DND-41 (cell line): ENCODE data around the gene SPATA31C2.
"Not testable (repeated sequence)": the region's sequence is repeated elsewhere in the genome, so short reads cannot be mapped to it uniquely, and the experiment has no call there.

ENCODE experiments used
- CTCF ChIP-seq: IDR thresholded peaks from 2 replicates; pipeline ENCODE4 v1.5.1; 2012; ENCODE audit warnings: borderline replicate concordance, low read length, moderate library complexity, mild to moderate bottlenecking; ENCODE audit not compliant: poor library complexity, severe bottlenecking; ENCODE audit errors: extremely low read depth
- EZH2 ChIP-seq: IDR thresholded peaks from 3 replicates; pipeline ENCODE4 v1.6.1; 2012; ENCODE audit warnings: borderline replicate concordance, low read depth, mild to moderate bottlenecking, moderate library complexity, low read length, inconsistent platforms; ENCODE audit not compliant: severe bottlenecking

GRCh38 chr9:88118121-88118520 is 20.2 kb downstream of the SPATA31C2 start:
- not testable (repeated sequence) for TF ChIP-seq EZH2, CTCF
